Hepatocyte (in vitro differentiated cells): ENCODE measurements around the gene RANBP3L. TPM values are rescaled to one million over a fixed set of nuclear protein-coding genes. Genes with fewer than 3 reads are reported as not detected.

Experiments used
- DNase-seq: peaks from one replicate; pipeline ENCODE4 v3.0.0-alpha.2; 2016; ENCODE audit warnings: low spot score
- H2AFZ ChIP-seq: fragments of 200-600 bp; sonication (generic); 2 replicates; pipeline ENCODE4 v1.6.0; 2016; ENCODE audit warnings: antibody characterized with exemption, mild to moderate bottlenecking
- H3K27ac ChIP-seq: fragments of 200-600 bp; sonication (generic); 2 replicates; pipeline ENCODE4 v1.5.1; 2016; ENCODE audit warnings: mild to moderate bottlenecking
- H3K27me3 ChIP-seq: fragments of 200-600 bp; sonication (generic); 2 replicates; pipeline ENCODE4 v1.6.1; 2016
- H3K36me3 ChIP-seq: fragments of 200-600 bp; sonication (generic); replicated peaks from 2 replicates; pipeline ENCODE4 v1.5.1; 2016; ENCODE audit warnings: low read depth; ENCODE audit not compliant: insufficient read depth
- H3K4me1 ChIP-seq: fragments of 200-600 bp; sonication (generic); 2 replicates; pipeline ENCODE4 v1.5.1; 2016; ENCODE audit warnings: mild to moderate bottlenecking, moderate library complexity; ENCODE audit not compliant: insufficient read depth
- H3K4me2 ChIP-seq: fragments of 200-600 bp; sonication (generic); 2 replicates; pipeline ENCODE4 v1.6.0; 2016
- H3K4me3 ChIP-seq: fragments of 200-600 bp; sonication (generic); 2 replicates; pipeline ENCODE4 v1.5.1; 2016; ENCODE audit warnings: mild to moderate bottlenecking
- H3K79me2 ChIP-seq: fragments of 200-600 bp; sonication (generic); 2 replicates; pipeline ENCODE4 v1.6.0; 2017; ENCODE audit warnings: mild to moderate bottlenecking
- H3K9me2 ChIP-seq: fragments of 200-600 bp; sonication (generic); replicated peaks from 2 replicates; pipeline ENCODE4 v1.6.0; 2017; ENCODE audit warnings: mild to moderate bottlenecking; ENCODE audit not compliant: insufficient read depth
- H3K9me3 ChIP-seq: fragments of 200-600 bp; sonication (generic); 2 replicates; pipeline ENCODE4 v1.5.1; 2016; ENCODE audit warnings: low read depth, mild to moderate bottlenecking
- H4K20me1 ChIP-seq: fragments of 200-600 bp; sonication (generic); 2 replicates; pipeline ENCODE4 v1.6.0; 2016; ENCODE audit warnings: mild to moderate bottlenecking; ENCODE audit not compliant: insufficient read depth, poor library complexity, severe bottlenecking
- EZH2 ChIP-seq: fragments of 200-600 bp; sonication (generic); IDR thresholded peaks from 2 replicates; pipeline ENCODE4 v1.6.1; 2016; ENCODE audit warnings: antibody characterized with exemption, mild to moderate bottlenecking, borderline replicate concordance
- EZH2phosphoT487 ChIP-seq: fragments of 200-600 bp; sonication (generic); IDR thresholded peaks from one replicate; pipeline ENCODE4 v1.6.1; 2018; ENCODE audit warnings: antibody characterized with exemption, mild to moderate bottlenecking, low read depth, moderate library complexity; ENCODE audit not compliant: unreplicated experiment, severe bottlenecking
- WGBS: methylation state at CpG from one replicate; pipeline ENCODE4 v1.1.6; 2016; ENCODE audit warnings: low lambda C conversion rate; ENCODE audit errors: missing lambda C conversion rate; 5-methylcytosine and 5-hydroxymethylcytosine counted together
- polyA plus RNA-seq: library from polyadenylated mRNA; unstranded; fragments of >200 nt; fragmentation: Nextera tagmentation; extraction: Ambion mirVana; gene quantifications from 2 replicates; pipeline ENCODE4 v1.2.1, GENCODE V29; 2016
- total RNA-seq: library from RNA; depleted of rRNA; stranded (reverse); fragments of >200 nt; gene quantifications from 2 replicates; pipeline ENCODE4 v1.2.3, GENCODE V29; 2014
- TF ChIP-seq, protein P1 (sequence below): fragments of 200-600 bp; sonication (generic); IDR thresholded peaks from 2 replicates; pipeline ENCODE4 v1.5.1; 2016; ENCODE audit warnings: antibody characterized with exemption, mild to moderate bottlenecking; ENCODE audit not compliant: poor library complexity

RANBP3L gene
- total and polyA plus RNA-seq, 2 experiments from 2014 or later: 0.28 to 6.5 TPM

DNA sequence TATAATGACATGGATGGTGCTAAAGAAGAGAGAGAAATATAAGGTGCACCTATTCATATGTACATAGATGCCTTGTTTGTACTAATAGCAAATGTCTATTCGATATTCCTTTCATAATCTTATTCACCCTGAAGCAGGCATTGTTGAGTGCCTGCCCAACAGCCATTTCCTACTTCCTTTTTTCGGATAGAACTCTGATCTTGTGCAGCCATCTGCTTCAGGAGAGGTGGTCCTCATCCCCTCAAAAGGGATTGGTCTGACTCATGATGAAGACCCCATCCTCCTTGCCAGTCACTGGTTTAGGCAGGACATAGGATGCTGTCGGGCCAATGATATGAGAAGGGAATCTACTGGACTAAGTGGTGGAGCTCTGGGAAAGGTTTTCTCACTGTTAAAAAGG is 8.4 kb upstream of the RANBP3L start:
- H3K4me1 ChIP-seq: no peaks in the 10 kb centered on the region
- no peaks in the 10 kb centered on the region for H3K36me3 ChIP-seq
- H3K27ac ChIP-seq: no peak overlapping the region
- H2AFZ ChIP-seq: no peak overlapping the region
- no peaks in the 10 kb centered on the region for H4K20me1 ChIP-seq
- no peaks in the 10 kb centered on the region for H3K79me2 ChIP-seq
- DNase-seq: no peak
- TF ChIP-seq EZH2 (no peak), EZH2phosphoT487 (no peak)
- TF ChIP-seq, protein P1, sequence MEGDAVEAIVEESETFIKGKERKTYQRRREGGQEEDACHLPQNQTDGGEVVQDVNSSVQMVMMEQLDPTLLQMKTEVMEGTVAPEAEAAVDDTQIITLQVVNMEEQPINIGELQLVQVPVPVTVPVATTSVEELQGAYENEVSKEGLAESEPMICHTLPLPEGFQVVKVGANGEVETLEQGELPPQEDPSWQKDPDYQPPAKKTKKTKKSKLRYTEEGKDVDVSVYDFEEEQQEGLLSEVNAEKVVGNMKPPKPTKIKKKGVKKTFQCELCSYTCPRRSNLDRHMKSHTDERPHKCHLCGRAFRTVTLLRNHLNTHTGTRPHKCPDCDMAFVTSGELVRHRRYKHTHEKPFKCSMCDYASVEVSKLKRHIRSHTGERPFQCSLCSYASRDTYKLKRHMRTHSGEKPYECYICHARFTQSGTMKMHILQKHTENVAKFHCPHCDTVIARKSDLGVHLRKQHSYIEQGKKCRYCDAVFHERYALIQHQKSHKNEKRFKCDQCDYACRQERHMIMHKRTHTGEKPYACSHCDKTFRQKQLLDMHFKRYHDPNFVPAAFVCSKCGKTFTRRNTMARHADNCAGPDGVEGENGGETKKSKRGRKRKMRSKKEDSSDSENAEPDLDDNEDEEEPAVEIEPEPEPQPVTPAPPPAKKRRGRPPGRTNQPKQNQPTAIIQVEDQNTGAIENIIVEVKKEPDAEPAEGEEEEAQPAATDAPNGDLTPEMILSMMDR: no peak
- no peaks in the 10 kb centered on the region for H3K27me3 ChIP-seq
- H3K4me3 ChIP-seq: no peak overlapping the region
- H3K4me2 ChIP-seq: no peak overlapping the region
- no peaks in the 10 kb centered on the region for H3K9me3 ChIP-seq
- H3K9me2 ChIP-seq: no peaks in the 10 kb centered on the region
- 92% methylated on average over 3 of the region's 3 CpGs for WGBS

DNA sequence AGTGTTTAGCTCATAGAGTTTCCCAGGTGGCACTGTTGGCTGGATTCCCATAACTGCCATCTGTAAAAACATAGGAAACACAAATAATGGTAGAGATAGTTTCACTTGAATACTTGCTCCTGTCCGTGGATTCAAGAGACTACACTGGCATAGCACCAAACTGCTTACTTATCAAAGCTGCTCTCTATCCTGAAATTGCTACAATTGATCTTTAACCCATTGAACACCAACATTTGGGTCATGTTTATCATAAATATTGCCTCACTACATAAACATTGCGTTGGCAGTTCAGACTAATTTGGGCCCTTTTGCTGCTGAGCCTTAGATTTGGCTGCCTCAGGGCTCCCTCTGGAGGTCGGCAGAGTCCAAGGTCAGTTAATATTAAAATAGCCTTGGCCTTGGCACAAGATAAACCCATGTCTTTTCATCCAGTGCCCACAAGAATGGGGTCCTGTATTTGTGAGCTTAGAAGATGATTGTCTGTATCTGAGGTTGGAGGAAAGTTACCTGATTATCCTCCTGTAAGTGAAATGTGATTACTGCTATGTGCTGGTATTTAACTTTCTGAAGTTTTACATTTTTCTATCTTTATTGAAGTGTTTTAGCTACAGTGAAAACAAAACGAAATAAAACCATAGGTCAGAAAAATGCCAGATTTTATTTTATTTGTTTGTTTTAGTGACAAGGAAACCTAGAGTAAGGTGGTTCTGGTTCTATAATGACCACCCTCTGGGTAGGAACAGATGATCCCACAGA is 4.0 kb upstream of the RANBP3L start:
- TF ChIP-seq, protein P1: peak; percentile 69
- TF ChIP-seq EZH2 (no peak), EZH2phosphoT487 (no peak)
- no peak overlapping the region for H2AFZ ChIP-seq
- 28% methylated on average over 4 of the region's 4 CpGs for WGBS
- H3K9me3 ChIP-seq: no peaks in the 10 kb centered on the region
- H3K4me2 ChIP-seq: no peak overlapping the region
- H3K27ac ChIP-seq: no peak overlapping the region
- H3K4me3 ChIP-seq: no peak overlapping the region
- H4K20me1 ChIP-seq: no peaks in the 10 kb centered on the region
- no peaks in the 10 kb centered on the region for H3K9me2 ChIP-seq
- H3K27me3 ChIP-seq: no peaks in the 10 kb centered on the region
- peaks cover 4% of the 10 kb centered on the region for H3K4me1 ChIP-seq
- no peaks in the 10 kb centered on the region for H3K79me2 ChIP-seq
- H3K36me3 ChIP-seq: no peaks in the 10 kb centered on the region
- peak; percentile 42 for DNase-seq

DNA sequence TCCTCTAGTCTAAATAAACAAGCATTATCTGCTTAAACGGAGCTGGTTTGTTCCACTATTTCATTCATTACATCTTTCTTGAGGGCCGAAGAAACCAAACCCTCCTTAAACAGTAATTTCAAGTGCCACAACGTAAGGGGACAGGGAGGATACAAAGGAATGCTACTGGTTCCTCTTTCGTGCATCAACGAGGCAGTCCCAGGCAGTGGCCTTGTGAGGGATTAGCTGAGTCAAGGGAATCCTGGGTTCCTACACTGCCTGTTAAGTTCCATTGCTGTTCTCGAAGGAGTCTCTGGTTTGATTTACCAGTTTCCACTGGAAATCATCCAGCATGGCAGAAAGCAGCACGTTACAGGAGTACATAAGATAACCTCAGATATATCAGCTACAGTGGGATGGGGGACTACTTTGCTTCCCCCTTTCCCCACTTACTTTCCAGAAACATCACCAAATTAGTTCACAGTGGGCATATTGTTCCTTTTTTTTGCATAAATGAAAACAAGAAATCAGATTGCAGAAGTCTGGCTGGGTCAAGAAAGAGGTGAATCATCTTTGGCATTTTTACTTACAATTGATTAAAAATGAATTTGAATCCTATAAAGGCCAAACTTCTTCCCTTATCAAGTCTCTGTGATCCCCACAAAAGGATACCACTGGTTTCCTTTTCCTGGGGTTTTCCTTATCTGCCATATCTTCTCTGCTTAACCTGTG is 2.5 kb upstream of the RANBP3L start:
- no peaks in the 10 kb centered on the region for H3K79me2 ChIP-seq
- no peak overlapping the region for H3K4me2 ChIP-seq
- H3K27ac ChIP-seq: no peak overlapping the region
- no peaks in the 10 kb centered on the region for H4K20me1 ChIP-seq
- H3K9me2 ChIP-seq: no peaks in the 10 kb centered on the region
- H3K9me3 ChIP-seq: no peaks in the 10 kb centered on the region
- H3K36me3 ChIP-seq: no peaks in the 10 kb centered on the region
- H3K4me1 ChIP-seq: peaks cover 4% of the 10 kb centered on the region
- no peak overlapping the region for H2AFZ ChIP-seq
- TF ChIP-seq EZH2 (no peak), EZH2phosphoT487 (no peak)
- TF ChIP-seq, protein P1: no peak
- WGBS: 51% methylated on average over 7 of the region's 7 CpGs
- H3K27me3 ChIP-seq: no peaks in the 10 kb centered on the region
- no peak for DNase-seq
- H3K4me3 ChIP-seq: no peak overlapping the region
